Ovary (tissue), 9 donors: ENCODE measurements around the gene ATRN. TPM values are rescaled to one million over a fixed set of nuclear protein-coding genes. Genes with fewer than 3 reads are reported as not detected.

Experiments
- DNase-seq, 5 donors: peaks; one replicate each; pipeline ENCODE4 v3.0.0-alpha.2; 2019 to 2020
- H3K27ac ChIP-seq, 2 donors: fragments of 200-600 bp; one replicate each; pipeline versions ENCODE4 v1.5.1 to v1.8.0; 2019 to 2022
- H3K27me3 ChIP-seq: fragments of 200-600 bp; one replicate; pipeline ENCODE4 v1.8.0; 2022
- H3K36me3 ChIP-seq: fragments of 200-600 bp; sonication (generic); one replicate; pipeline ENCODE4 v1.5.1; 2019
- H3K4me1 ChIP-seq: one replicate; pipeline ENCODE4 v1.8.1; 2013; ENCODE audit warnings: mild to moderate bottlenecking, moderate library complexity; ENCODE audit not compliant: insufficient read depth
- H3K4me3 ChIP-seq: fragments of 200-600 bp; sonication (generic); one replicate; pipeline ENCODE4 v1.5.1; 2017
- H3K9me3 ChIP-seq, 2 donors: fragments of 200-600 bp in 1 of 2; sonication (generic) in 1 of 2; one replicate each; pipeline versions ENCODE4 v1.5.1 to v1.8.1; 2013 to 2019; ENCODE audit warnings: mild to moderate bottlenecking in 1 of 2, moderate library complexity in 1 of 2
- EP300 ChIP-seq: sonication (generic); formaldehyde crosslinking; IDR thresholded peaks from one replicate; pipeline ENCODE4 v1.6.1; 2017; ENCODE audit warnings: antibody characterized with exemption
- POLR2A ChIP-seq: fragments of 450-650 bp; IDR thresholded peaks from one replicate; pipeline ENCODE4 v1.6.1; 2017; ENCODE audit warnings: antibody characterized with exemption, mild to moderate bottlenecking, moderate library complexity
- WGBS, 3 donors: extraction: QIAGEN DNeasy Blood & Tissue Kit in 1 of 3; methylation state at CpG; one replicate each; pipeline versions ENCODE4 v1.1.5 to v1.1.7; 2013 to 2017; 5-methylcytosine and 5-hydroxymethylcytosine counted together
- intact Hi-C, 4 donors: fragments of 100-400 bp; cut with DNase I; formaldehyde crosslinking; loops; one replicate each; pipeline versions ENCODE4 v1.11.0 to v1.15.1; 2022 to 2023
- polyA plus RNA-seq, 2 donors: library from polyadenylated mRNA; stranded (reverse); fragments of 200-250 nt in 1 of 2; fragments of 350-450 nt in 1 of 2; fragmentation: Illumina TruSeq in 1 of 2; extraction: RNeasy Lipid Tissue Mini Kit (QIAGEN cat#74804) in 1 of 2; gene quantifications; one replicate each; pipeline ENCODE4 v1.2.3, GENCODE V29; 2013 to 2014
- total RNA-seq, 7 donors: library from RNA; depleted of rRNA in 2 of 7; stranded (reverse); fragments of >200 nt in 2 of 7; fragmentation: NEBNext Ultra II Directional in 3 of 7; extraction: Animal tissue kit (Norgen Biotek cat#: 25700) in 3 of 7; gene quantifications; one replicate each; pipeline versions ENCODE4 v1.1.0 to v1.2.4, GENCODE V29; 2016 to 2023
- TF ChIP-seq, protein P1 (sequence below), 3 donors: fragments of 450-650 bp in 2 of 3; fragments of 200-600 bp in 1 of 3; IDR thresholded peaks; one replicate each; pipeline versions ENCODE4 v1.5.1 to v1.8.0; 2016 to 2022; ENCODE audit warnings: antibody characterized with exemption in 3 of 3, mild to moderate bottlenecking in 1 of 3
- donor health status: DM: no; HTN: no; CAD: no; lungs with moderate emphysema.
- donor health status: DM: no; HTN: no; CAD: no.
- donor health status: Bipolar disorder and iron deficiency.
- donor health status: DM: yes; HTN: yes; CAD: no.
- donor health status: DM: no; HTN: no; CAD: no.
- donor health status: DM: yes; HTN: yes; CAD: no.

ATRN gene
- total and polyA plus RNA-seq, 9 donors, result 10.3 to 46.2 (median 23.6) TPM

DNA sequence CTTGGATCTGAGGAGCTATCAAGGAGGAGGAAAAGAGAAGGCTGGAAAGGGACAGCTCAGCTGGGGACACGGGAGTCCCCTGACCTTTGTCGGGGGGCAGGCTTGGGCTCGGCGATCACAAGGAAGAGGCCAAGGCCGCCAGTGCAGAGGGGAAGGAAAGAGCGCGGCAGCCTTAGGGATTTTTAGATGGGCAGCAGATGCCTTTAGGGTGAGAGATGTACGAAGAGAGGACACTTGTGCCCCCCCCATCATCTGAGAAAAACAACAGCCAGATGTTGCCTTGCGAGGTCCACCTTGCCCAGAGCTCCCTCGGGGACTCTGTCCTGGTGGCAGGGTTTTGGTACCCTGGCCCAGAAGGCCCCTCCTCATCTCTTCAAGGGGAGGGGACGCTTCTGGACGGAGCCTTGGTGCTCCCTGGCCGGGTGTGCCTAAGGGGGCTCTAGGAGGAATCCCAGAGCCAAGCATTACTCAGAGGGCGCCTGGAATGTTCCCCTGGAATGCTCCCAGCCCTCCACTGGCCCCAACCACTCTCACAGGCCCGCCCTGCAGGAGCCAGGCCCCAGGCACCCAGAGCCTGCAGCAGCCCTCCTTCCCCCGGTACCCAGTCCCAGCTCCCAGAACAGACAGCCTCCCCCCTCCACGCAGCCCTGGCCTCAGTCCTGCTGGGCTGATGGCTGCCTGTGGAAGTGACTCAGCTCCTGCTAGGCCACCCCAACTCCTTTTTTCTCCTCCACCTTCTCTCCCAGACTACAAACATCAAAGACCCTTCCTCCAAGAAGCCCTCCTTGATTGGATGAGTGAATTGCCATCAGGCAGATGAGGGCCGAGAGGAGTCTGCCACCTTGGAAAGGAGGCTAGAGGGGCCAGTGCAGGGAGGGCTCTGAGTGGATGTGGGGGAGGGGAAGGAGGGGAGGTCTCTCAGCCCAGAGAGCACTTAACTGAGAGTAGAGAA, 209.2 kb downstream of the ATRN start:
- no peaks in the 10 kb centered on the region for H3K9me3 ChIP-seq
- intact Hi-C loops, result loop anchor here in 3 of 4 donors (5.0 to 10.0 kb wide), 3 partner anchors 32 to 92 kb away; partner anchors contain the start of genes ADISSP (in 1 of the 3) and SIGLEC1 (in 1 of the 3)
- no peaks in the 10 kb centered on the region for H3K36me3 ChIP-seq
- no peaks in the 10 kb centered on the region for H3K27me3 ChIP-seq
- peak overlapping the region; percentile 62 for H3K4me3 ChIP-seq
- H3K4me1 ChIP-seq, result peaks cover 16% of the 10 kb centered on the region
- 39 to 61% (median 42%) methylated on average over 18 of the region's 18 CpGs for WGBS, 3 donors
- DNase-seq, result peak; percentile 51 to 79 (median 76)
- TF ChIP-seq POLR2A, result no peak
- TF ChIP-seq, protein P1, sequence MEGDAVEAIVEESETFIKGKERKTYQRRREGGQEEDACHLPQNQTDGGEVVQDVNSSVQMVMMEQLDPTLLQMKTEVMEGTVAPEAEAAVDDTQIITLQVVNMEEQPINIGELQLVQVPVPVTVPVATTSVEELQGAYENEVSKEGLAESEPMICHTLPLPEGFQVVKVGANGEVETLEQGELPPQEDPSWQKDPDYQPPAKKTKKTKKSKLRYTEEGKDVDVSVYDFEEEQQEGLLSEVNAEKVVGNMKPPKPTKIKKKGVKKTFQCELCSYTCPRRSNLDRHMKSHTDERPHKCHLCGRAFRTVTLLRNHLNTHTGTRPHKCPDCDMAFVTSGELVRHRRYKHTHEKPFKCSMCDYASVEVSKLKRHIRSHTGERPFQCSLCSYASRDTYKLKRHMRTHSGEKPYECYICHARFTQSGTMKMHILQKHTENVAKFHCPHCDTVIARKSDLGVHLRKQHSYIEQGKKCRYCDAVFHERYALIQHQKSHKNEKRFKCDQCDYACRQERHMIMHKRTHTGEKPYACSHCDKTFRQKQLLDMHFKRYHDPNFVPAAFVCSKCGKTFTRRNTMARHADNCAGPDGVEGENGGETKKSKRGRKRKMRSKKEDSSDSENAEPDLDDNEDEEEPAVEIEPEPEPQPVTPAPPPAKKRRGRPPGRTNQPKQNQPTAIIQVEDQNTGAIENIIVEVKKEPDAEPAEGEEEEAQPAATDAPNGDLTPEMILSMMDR (IDR thresholded peaks at IDR 0.05), result no peak
- TF ChIP-seq EP300, result no peak
- H3K27ac ChIP-seq, result peak overlapping the region; percentile 63 to 76

DNA sequence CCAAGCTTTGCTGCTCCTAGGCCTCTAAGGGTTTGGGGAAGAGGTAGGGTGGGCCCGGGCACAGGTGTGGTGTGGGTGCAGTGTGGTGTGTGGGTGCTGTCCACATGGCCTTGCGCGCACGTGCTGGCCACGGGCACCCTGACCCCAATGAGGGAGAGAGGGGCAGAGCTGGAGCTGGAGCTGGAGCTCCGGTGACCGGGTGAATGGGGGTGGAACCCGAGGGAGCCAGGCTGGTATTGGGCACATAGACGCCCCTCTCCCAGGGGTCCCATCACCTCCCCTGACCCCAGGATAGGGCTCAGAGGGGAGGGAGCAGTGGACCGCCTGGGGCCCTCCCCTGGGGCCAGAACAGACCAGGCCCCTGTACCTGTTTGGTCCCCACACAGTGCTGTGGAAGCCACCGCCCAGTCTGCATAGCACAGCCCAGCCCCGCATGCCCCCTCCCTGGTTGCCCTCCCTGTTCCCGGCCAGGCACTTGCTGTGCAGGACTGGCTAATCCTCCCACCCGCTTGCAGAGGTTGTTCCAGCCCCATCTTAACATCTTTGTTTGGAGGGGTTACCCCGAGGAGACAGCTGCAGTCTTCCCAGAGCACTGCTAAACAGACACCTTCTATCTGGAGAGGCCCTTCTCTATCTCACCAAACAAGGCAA, 210.0 kb downstream of the ATRN start:
- H3K27ac ChIP-seq, result peak overlapping the region; percentile 63 to 76
- H3K4me3 ChIP-seq, result peak overlapping the region; percentile 62
- H3K9me3 ChIP-seq, result no peaks in the 10 kb centered on the region
- WGBS, 3 donors, result 44 to 55% (median 54%) methylated on average over 14 to 15 of the region's 15 CpGs
- no peaks in the 10 kb centered on the region for H3K27me3 ChIP-seq
- peak in 1 of 5 donors; percentile 54 for DNase-seq
- intact Hi-C loops, result loop anchor here in 1 of 4 donors (10.0 kb wide), 1 partner anchor 84 kb away; the partner anchor contains the start of gene ADISSP
- TF ChIP-seq POLR2A (no peak), EP300 (no peak)
- TF ChIP-seq, protein P1 (IDR thresholded peaks at IDR 0.05), result no peak
- peaks cover 16% of the 10 kb centered on the region for H3K4me1 ChIP-seq
- H3K36me3 ChIP-seq, result no peaks in the 10 kb centered on the region

DNA sequence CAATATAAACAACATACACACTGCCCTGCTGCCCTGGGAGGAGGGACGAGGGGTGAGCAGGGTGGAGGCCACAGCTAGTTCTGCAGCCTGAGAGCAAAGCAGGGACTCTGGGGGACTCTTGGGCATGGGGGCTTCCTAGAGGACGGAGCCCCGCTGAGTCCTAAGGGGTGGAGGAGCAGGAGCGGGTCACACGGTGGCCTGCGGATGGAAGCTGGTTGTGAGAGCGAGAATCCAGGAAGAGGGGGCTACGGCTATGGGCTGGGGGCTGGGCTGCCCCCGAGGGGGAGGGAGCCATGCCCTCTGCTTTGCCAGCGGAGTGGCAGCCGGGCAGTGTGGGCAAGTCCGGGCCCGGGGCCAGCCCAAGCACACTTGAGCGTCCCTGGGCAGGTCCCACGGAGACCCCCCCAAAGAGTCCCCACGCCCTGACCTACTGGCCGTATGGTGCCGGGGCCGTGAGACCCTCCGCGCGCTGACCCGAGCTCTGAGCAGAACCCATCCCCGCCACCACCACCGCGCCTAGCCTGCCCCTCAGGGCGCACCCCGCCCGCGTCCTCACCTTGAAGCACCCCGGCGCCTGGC, 210.6 kb downstream of the ATRN start:
- TF ChIP-seq POLR2A, result no peak
- TF ChIP-seq EP300, result no peak
- TF ChIP-seq, protein P1 (IDR thresholded peaks at IDR 0.05), result no peak
- 7 to 12% (median 9%) methylated on average over 22 to 32 of the region's 32 CpGs for WGBS, 3 donors
- peaks cover 17% of the 10 kb centered on the region for H3K4me1 ChIP-seq
- H3K27me3 ChIP-seq, result no peaks in the 10 kb centered on the region
- H3K4me3 ChIP-seq, result peak overlapping the region; percentile 62
- DNase-seq, result peak in 1 of 5 donors; percentile 26
- peak overlapping the region; percentile 63 to 76 for H3K27ac ChIP-seq
- no peaks in the 10 kb centered on the region for H3K36me3 ChIP-seq
- no peaks in the 10 kb centered on the region for H3K9me3 ChIP-seq
- intact Hi-C loops, result loop anchor here in 1 of 4 donors (10.0 kb wide), 1 partner anchor 83 kb away; the partner anchor contains the start of gene ADISSP
